WTC11 (cell line): Measurements from ENCODE around the gene AVPI1. TPM values are rescaled to one million over a fixed set of nuclear protein-coding genes. Genes with fewer than 3 reads are reported as not detected.

Source experiments
- ATAC-seq: fragments of 200-7000 bp; cut with Tn5 transposase; 2 replicates; pipeline ENCODE4 v1.10.0; 2021; ENCODE audit warnings: mild to moderate bottlenecking, moderate library complexity
- CTCF ChIA-PET: fragments of 300-600 bp; sonication (Branson Sonifier 250); formaldehyde crosslinking; loops from one replicate; lab custom pipeline; 2021; ENCODE audit warnings: antibody characterized with exemption; lab: Charles Lee
- POLR2A ChIA-PET: fragments of 350-600 bp; sonication (Branson Sonifier 250); formaldehyde crosslinking; loops from one replicate; lab custom pipeline; 2021; ENCODE audit warnings: antibody characterized with exemption; lab: Charles Lee
- DNase-seq: peaks from one replicate; pipeline ENCODE4 v3.0.0; 2021; ENCODE audit warnings: low spot score
- H3K27ac Mint-ChIP-seq: 2 replicates; pipeline ENCODE4 v1.8.0; 2021; ENCODE audit warnings: mixed read lengths
- H3K27me3 Mint-ChIP-seq: 2 replicates; pipeline ENCODE4 v1.8.0; 2021; ENCODE audit warnings: low read depth, mild to moderate bottlenecking, moderate library complexity, mixed read lengths
- H3K36me3 Mint-ChIP-seq: 2 replicates; pipeline ENCODE4 v1.8.0; 2021; ENCODE audit warnings: mixed read lengths
- H3K4me1 Mint-ChIP-seq: 2 replicates; pipeline ENCODE4 v1.8.0; 2022; ENCODE audit warnings: mixed read lengths
- H3K4me3 Mint-ChIP-seq: 2 replicates; pipeline ENCODE4 v1.8.0; 2021; ENCODE audit warnings: mild to moderate bottlenecking, moderate library complexity, mixed read lengths
- H3K9me3 Mint-ChIP-seq: 2 replicates; pipeline ENCODE4 v1.8.0; 2021; ENCODE audit warnings: mixed read lengths
- ARID4B ChIP-seq: sonication (generic); formaldehyde crosslinking; IDR thresholded peaks from 2 replicates; pipeline ENCODE4 v1.8.0; 2023; ENCODE audit warnings: missing genetic modification reagents, mild to moderate bottlenecking, borderline replicate concordance
- ATF1 ChIP-seq: sonication (generic); formaldehyde crosslinking; IDR thresholded peaks from 2 replicates; pipeline ENCODE4 v1.8.1; 2023; ENCODE audit warnings: mild to moderate bottlenecking, moderate library complexity, missing genetic modification reagents
- ATF2 ChIP-seq: sonication (generic); formaldehyde crosslinking; IDR thresholded peaks from 2 replicates; pipeline ENCODE4 v1.8.1; 2022; ENCODE audit warnings: low read depth, missing genetic modification reagents, borderline replicate concordance
- FOXK1 ChIP-seq: sonication (generic); formaldehyde crosslinking; IDR thresholded peaks from 2 replicates; pipeline ENCODE4 v1.8.0; 2022; ENCODE audit warnings: mild to moderate bottlenecking, moderate library complexity, missing genetic modification reagents
- GABPB1 ChIP-seq: sonication (generic); formaldehyde crosslinking; IDR thresholded peaks from 2 replicates; pipeline ENCODE4 v1.8.1; 2023; ENCODE audit warnings: mild to moderate bottlenecking, missing genetic modification reagents
- NR1H2 ChIP-seq: sonication (generic); formaldehyde crosslinking; IDR thresholded peaks from 2 replicates; pipeline ENCODE4 v1.9.0; 2021; ENCODE audit warnings: mild to moderate bottlenecking, moderate library complexity, missing genetic modification reagents
- TEAD4 ChIP-seq: sonication (generic); formaldehyde crosslinking; IDR thresholded peaks from 2 replicates; pipeline ENCODE4 v1.8.0; 2022; ENCODE audit warnings: mild to moderate bottlenecking, missing genetic modification reagents
- ZNF121 ChIP-seq: sonication (generic); formaldehyde crosslinking; IDR thresholded peaks from 2 replicates; pipeline ENCODE4 v1.8.0; 2023; ENCODE audit warnings: missing genetic modification reagents
- ZNF396 ChIP-seq: fragments of 250-450 bp; sonication (Bioruptor Pico); IDR thresholded peaks from 2 replicates; pipeline ENCODE4 v1.8.0; 2021; ENCODE audit warnings: mild to moderate bottlenecking, moderate library complexity, borderline replicate concordance
- total RNA-seq: library from RNA; stranded (reverse); gene quantifications from 3 replicates; pipeline ENCODE4 v1.2.3, GENCODE V29; 2021
- TF ChIP-seq, protein P1 (sequence below): fragments of 200-600 bp; IDR thresholded peaks from 2 replicates; pipeline ENCODE4 v1.8.0; 2022; ENCODE audit warnings: antibody characterized with exemption
- TF ChIP-seq, protein P2 (sequence below): sonication (generic); formaldehyde crosslinking; IDR thresholded peaks from 2 replicates; pipeline ENCODE4 v1.8.1; 2022; ENCODE audit warnings: missing genetic modification reagents, borderline replicate concordance

Gene AVPI1
- total RNA-seq, 1 experiment from 2014 or later = 9.8 TPM

DNA sequence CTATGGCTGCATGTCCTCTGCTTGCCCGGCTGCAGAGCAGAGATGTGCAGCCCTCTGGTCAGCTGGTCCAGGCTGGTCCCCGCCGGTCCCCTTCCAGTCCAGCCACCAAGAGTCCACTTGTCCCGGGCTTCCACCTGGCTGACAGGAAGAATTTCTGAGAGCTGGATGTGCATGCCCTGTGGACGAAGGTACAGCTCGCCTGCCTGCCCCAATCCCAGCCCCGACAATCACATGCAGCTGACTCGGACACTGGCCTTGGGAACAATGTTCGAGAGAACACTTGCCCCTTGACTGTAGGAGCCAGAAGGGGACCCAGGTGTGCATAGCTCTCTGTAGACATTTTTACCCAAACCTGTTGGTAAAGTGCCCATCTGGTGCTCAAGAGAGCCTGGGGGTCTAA is 11.8 kb downstream of the AVPI1 start:
- CTCF ChIA-PET = interaction anchor here (4.0 to 4.6 kb wide), 2 partner anchors 12 to 27 kb away, joined by 37 to 61 read pairs; partner anchors contain the start of gene AVPI1
- no peak overlapping the region for H3K27ac Mint-ChIP-seq
- H3K4me3 Mint-ChIP-seq = no peak overlapping the region
- POLR2A ChIA-PET = no interaction called here
- DNase-seq (no peak), ATAC-seq (no peak)
- H3K4me1 Mint-ChIP-seq = no peaks in the 10 kb centered on the region
- no peaks in the 10 kb centered on the region for H3K9me3 Mint-ChIP-seq
- TF ChIP-seq ZNF396 (CRISPR knock-in tag) (no peak), GABPB1 (CRISPR knock-in tag) (no peak), ATF1 (CRISPR knock-in tag) (no peak), ZNF121 (CRISPR knock-in tag) (no peak), ATF2 (CRISPR knock-in tag) (no peak), TEAD4 (no peak)
- TF ChIP-seq, protein P1, sequence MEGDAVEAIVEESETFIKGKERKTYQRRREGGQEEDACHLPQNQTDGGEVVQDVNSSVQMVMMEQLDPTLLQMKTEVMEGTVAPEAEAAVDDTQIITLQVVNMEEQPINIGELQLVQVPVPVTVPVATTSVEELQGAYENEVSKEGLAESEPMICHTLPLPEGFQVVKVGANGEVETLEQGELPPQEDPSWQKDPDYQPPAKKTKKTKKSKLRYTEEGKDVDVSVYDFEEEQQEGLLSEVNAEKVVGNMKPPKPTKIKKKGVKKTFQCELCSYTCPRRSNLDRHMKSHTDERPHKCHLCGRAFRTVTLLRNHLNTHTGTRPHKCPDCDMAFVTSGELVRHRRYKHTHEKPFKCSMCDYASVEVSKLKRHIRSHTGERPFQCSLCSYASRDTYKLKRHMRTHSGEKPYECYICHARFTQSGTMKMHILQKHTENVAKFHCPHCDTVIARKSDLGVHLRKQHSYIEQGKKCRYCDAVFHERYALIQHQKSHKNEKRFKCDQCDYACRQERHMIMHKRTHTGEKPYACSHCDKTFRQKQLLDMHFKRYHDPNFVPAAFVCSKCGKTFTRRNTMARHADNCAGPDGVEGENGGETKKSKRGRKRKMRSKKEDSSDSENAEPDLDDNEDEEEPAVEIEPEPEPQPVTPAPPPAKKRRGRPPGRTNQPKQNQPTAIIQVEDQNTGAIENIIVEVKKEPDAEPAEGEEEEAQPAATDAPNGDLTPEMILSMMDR = no peak
- no peaks in the 10 kb centered on the region for H3K27me3 Mint-ChIP-seq
- peaks cover 26% of the 10 kb centered on the region for H3K36me3 Mint-ChIP-seq

GRCh38 chr10:97673736-97674525 is 13.1 kb downstream of the AVPI1 start:
- Mint-ChIP-seq H3K27ac (peak overlapping the region; percentile 60; the same call in 1 of the 2 replicates), H3K36me3 (peaks cover 30% of the 10 kb centered on the region)
- no peak for ATAC-seq

More at GRCh38 chr10:97673736-97674525, 13.1 kb downstream of the AVPI1 start:
- TF ChIP-seq ARID4B (no peak), FOXK1 (CRISPR knock-in tag) (no peak), NR1H2 (CRISPR knock-in tag) (no peak)
- TF ChIP-seq, protein P2, sequence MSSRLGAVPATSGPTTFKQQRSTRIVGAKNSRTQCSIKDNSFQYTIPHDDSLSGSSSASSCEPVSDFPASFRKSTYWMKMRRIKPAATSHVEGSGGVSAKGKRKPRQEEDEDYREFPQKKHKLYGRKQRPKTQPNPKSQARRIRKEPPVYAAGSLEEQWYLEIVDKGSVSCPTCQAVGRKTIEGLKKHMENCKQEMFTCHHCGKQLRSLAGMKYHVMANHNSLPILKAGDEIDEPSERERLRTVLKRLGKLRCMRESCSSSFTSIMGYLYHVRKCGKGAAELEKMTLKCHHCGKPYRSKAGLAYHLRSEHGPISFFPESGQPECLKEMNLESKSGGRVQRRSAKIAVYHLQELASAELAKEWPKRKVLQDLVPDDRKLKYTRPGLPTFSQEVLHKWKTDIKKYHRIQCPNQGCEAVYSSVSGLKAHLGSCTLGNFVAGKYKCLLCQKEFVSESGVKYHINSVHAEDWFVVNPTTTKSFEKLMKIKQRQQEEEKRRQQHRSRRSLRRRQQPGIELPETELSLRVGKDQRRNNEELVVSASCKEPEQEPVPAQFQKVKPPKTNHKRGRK (CRISPR knock-in tag) = no peak
- Mint-ChIP-seq H3K4me3 (no peak overlapping the region), H3K27me3 (no peaks in the 10 kb centered on the region), H3K4me1 (no peaks in the 10 kb centered on the region), H3K9me3 (no peaks in the 10 kb centered on the region)
- DNase-seq = no peak
- POLR2A ChIA-PET = interaction anchor here (0.6 kb wide), 1 partner anchor 86 kb away, joined by 4 read pairs; no protein-coding TSS in a partner anchor
- CTCF ChIA-PET = interaction anchor here (0.6 to 4.0 kb wide), 4 partner anchors 10 to 28 kb away, joined by 3 to 37 read pairs (median 5); partner anchors contain the start of gene AVPI1
